ENCODE results near the gene FRMD6.

GRCh38 chr14:51711505-51711904 is 59.8 kb downstream of the FRMD6 start:
- no peak for TF ChIP-seq GABPA (IDR thresholded peaks at IDR 0.05; ENCODE audit: low read depth)
- no peak for TF ChIP-seq CTCF (IDR thresholded peaks at IDR 0.05; ENCODE audit: insufficient read depth, low read length)
